ENCODE data around the gene VSIG10L2.

VSIG10L2 gene

GRCh38 chr11:125948278-125949051 is 2.6 kb downstream of the VSIG10L2 start:
- no peak overlapping the region for H3K4me3 ChIP-seq (ENCODE audit: low read depth, low read length)
- TF ChIP-seq MYC (IDR thresholded peaks at IDR 0.05; ENCODE audit: low read depth, low read length) (no peak), POLR2A (IDR thresholded peaks at IDR 0.05; ENCODE audit: extremely low read depth, insufficient read length) (no peak), MAX (IDR thresholded peaks at IDR 0.05; ENCODE audit: low read depth, low read length) (no peak), CTCF (IDR thresholded peaks at IDR 0.05; ENCODE audit: low read depth, low read length) (no peak)
- DNase-seq (ENCODE audit: low read depth), result no peak

- TF ChIP-seq MYC (IDR thresholded peaks at IDR 0.05; ENCODE audit: low read depth, low read length) (no peak), POLR2A (IDR thresholded peaks at IDR 0.05; ENCODE audit: extremely low read depth, insufficient read length) (no peak), MAX (IDR thresholded peaks at IDR 0.05; ENCODE audit: low read depth, low read length) (no peak)
- H3K4me3 ChIP-seq (ENCODE audit: low read depth, low read length), result no peak overlapping the region
- DNase-seq (ENCODE audit: low read depth), result no peak
Observed at GRCh38 chr11:125949271-125950177, 3.7 kb downstream of the VSIG10L2 start.

- H3K4me3 ChIP-seq (ENCODE audit: low read depth, low read length), result no peak overlapping the region
- no peak for TF ChIP-seq MYC (IDR thresholded peaks at IDR 0.05; ENCODE audit: low read depth, low read length)
- no peak for TF ChIP-seq POLR2A (IDR thresholded peaks at IDR 0.05; ENCODE audit: extremely low read depth, insufficient read length)
- TF ChIP-seq CTCF (IDR thresholded peaks at IDR 0.05; ENCODE audit: low read depth, low read length), result no peak
- DNase-seq (ENCODE audit: low read depth), result no peak
Observed at GRCh38 chr11:125950178-125950490, 4.3 kb downstream of the VSIG10L2 start.

GRCh38 chr11:125950696-125951651 is 5.1 kb downstream of the VSIG10L2 start:
- TF ChIP-seq POLR2A (IDR thresholded peaks at IDR 0.05; ENCODE audit: extremely low read depth, insufficient read length), result no peak
- no peak for TF ChIP-seq MYC (IDR thresholded peaks at IDR 0.05; ENCODE audit: low read depth, low read length)
- TF ChIP-seq MAX (IDR thresholded peaks at IDR 0.05; ENCODE audit: low read depth, low read length), result no peak
- no peak for TF ChIP-seq CTCF (IDR thresholded peaks at IDR 0.05; ENCODE audit: low read depth, low read length)
- DNase-seq (ENCODE audit: low read depth), result no peak
- no peak overlapping the region for H3K4me3 ChIP-seq (ENCODE audit: low read depth, low read length)

- TF ChIP-seq CTCF (IDR thresholded peaks at IDR 0.05; ENCODE audit: low read depth, low read length), result no peak
- no peak for TF ChIP-seq MAX (IDR thresholded peaks at IDR 0.05; ENCODE audit: low read depth, low read length)
- no peak for TF ChIP-seq POLR2A (IDR thresholded peaks at IDR 0.05; ENCODE audit: extremely low read depth, insufficient read length)
- no peak for TF ChIP-seq MYC (IDR thresholded peaks at IDR 0.05; ENCODE audit: low read depth, low read length)
- no peak for DNase-seq (ENCODE audit: low read depth)
- H3K4me3 ChIP-seq (ENCODE audit: low read depth, low read length), result no peak overlapping the region
Observed at GRCh38 chr11:125951731-125952130, 5.9 kb downstream of the VSIG10L2 start.
